Lung (tissue), 12 donors: ENCODE measurements around the gene LMO2. TPM values are rescaled to one million over a fixed set of nuclear protein-coding genes. Genes with fewer than 3 reads are reported as not detected.

Source experiments
- ATAC-seq: fragments of 200-7000 bp; cut with Tn5 transposase; one replicate; pipeline ENCODE4 v1.9.1; 2020; ENCODE audit warnings: moderate number of reproducible peaks; ENCODE audit not compliant: insufficient read depth, low FRiP score
- DNase-seq, 3 donors: peaks; one replicate each; pipeline ENCODE4 v3.0.0-alpha.2; 2013 to 2017
- H3K27ac ChIP-seq, 2 donors: one replicate each; pipeline ENCODE4 v1.5.1; 2013; ENCODE audit warnings: mild to moderate bottlenecking in 2 of 2, moderate library complexity in 2 of 2, control low read depth in 1 of 2, inconsistent platforms in 1 of 2, low read depth in 1 of 2, low read length in 1 of 2
- H3K27me3 ChIP-seq, 3 donors: one replicate each; pipeline ENCODE4 v1.5.1; 2013; ENCODE audit warnings: low read length in 2 of 3; ENCODE audit not compliant: control insufficient read depth in 3 of 3, insufficient read depth in 3 of 3
- H3K36me3 ChIP-seq, 4 donors: one replicate each; pipeline ENCODE4 v1.5.1; 2013; ENCODE audit warnings: low read length in 4 of 4, mild to moderate bottlenecking in 1 of 4, moderate library complexity in 1 of 4; ENCODE audit not compliant: control insufficient read depth in 4 of 4, insufficient read depth in 4 of 4
- H3K4me1 ChIP-seq, 5 donors: one replicate each; pipeline ENCODE4 v1.5.1; 2013; ENCODE audit warnings: low read length in 5 of 5, mild to moderate bottlenecking in 2 of 5, moderate library complexity in 1 of 5; ENCODE audit not compliant: control insufficient read depth in 5 of 5, insufficient read depth in 5 of 5
- H3K4me3 ChIP-seq: one replicate; pipeline ENCODE4 v1.5.1; 2013; ENCODE audit warnings: mild to moderate bottlenecking, control low read depth, moderate library complexity
- H3K9ac ChIP-seq, 2 donors: one replicate each; pipeline ENCODE4 v1.5.1; 2013; ENCODE audit warnings: low read length in 2 of 2, control low read depth in 1 of 2; ENCODE audit not compliant: insufficient read depth in 1 of 2
- H3K9me3 ChIP-seq, 4 donors: one replicate each; pipeline ENCODE4 v1.5.1; 2013; ENCODE audit warnings: low read length in 3 of 4, mild to moderate bottlenecking in 1 of 4, moderate library complexity in 1 of 4; ENCODE audit not compliant: control insufficient read depth in 4 of 4, insufficient read depth in 3 of 4
- WGBS, 2 donors: extraction: QIAGEN DNeasy Blood & Tissue Kit; methylation state at CpG; one replicate each; pipeline ENCODE4 v1.1.7; 2013; 5-methylcytosine and 5-hydroxymethylcytosine counted together
- polyA plus RNA-seq, 2 donors: library from polyadenylated mRNA; stranded (reverse); fragments of 200-250 nt; gene quantifications; one replicate each; pipeline ENCODE4 v1.2.1, GENCODE V29; 2013
- total RNA-seq, 2 donors: library from RNA; depleted of rRNA in 1 of 2; stranded (reverse); fragments of >200 nt in 1 of 2; gene quantifications; one replicate each; pipeline ENCODE4 v1.2.1, GENCODE V29; 2014 to 2021
- TF ChIP-seq, protein P1 (sequence below): IDR thresholded peaks from 2 replicates; pipeline ENCODE4 v1.5.1; 2012; ENCODE audit warnings: mild to moderate bottlenecking; ENCODE audit errors: control extremely low read depth, extremely low read depth
- donor health status: control.
- donor health status: control.
- donor health status: Bipolar disorder and iron deficiency.
- donor health status: healthy.
- donor health status: DM: yes; HTN: yes; CAD: no.

Gene LMO2
- total and polyA plus RNA-seq, 4 donors: 26.6 to 41.3 (median 32.4) TPM

GRCh38 chr11:33829430-33830141 lies 62.3 kb downstream of the LMO2 start:
- Histone ChIP-seq H3K9ac (peak overlapping the region in 1 of 2 donors; percentile 82), H3K4me3 (no peak overlapping the region), H3K27ac (no peak overlapping the region), H3K9me3 (no peaks in the 10 kb centered on the region), H3K4me1 (peaks cover 0 to 9% (median 3%) of the 10 kb centered on the region in 5 donors), H3K27me3 (peaks cover 0 to 18% (median 8%) of the 10 kb centered on the region in 3 donors), H3K36me3 (no peaks in the 10 kb centered on the region)
- DNase-seq (peak; percentile 83 to 90 (median 89)), ATAC-seq (peak; percentile 69)
- WGBS, 2 donors: 20 to 27% methylated on average over 10 of the region's 10 CpGs
- TF ChIP-seq, protein P1, sequence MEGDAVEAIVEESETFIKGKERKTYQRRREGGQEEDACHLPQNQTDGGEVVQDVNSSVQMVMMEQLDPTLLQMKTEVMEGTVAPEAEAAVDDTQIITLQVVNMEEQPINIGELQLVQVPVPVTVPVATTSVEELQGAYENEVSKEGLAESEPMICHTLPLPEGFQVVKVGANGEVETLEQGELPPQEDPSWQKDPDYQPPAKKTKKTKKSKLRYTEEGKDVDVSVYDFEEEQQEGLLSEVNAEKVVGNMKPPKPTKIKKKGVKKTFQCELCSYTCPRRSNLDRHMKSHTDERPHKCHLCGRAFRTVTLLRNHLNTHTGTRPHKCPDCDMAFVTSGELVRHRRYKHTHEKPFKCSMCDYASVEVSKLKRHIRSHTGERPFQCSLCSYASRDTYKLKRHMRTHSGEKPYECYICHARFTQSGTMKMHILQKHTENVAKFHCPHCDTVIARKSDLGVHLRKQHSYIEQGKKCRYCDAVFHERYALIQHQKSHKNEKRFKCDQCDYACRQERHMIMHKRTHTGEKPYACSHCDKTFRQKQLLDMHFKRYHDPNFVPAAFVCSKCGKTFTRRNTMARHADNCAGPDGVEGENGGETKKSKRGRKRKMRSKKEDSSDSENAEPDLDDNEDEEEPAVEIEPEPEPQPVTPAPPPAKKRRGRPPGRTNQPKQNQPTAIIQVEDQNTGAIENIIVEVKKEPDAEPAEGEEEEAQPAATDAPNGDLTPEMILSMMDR: peak; percentile 60

DNA sequence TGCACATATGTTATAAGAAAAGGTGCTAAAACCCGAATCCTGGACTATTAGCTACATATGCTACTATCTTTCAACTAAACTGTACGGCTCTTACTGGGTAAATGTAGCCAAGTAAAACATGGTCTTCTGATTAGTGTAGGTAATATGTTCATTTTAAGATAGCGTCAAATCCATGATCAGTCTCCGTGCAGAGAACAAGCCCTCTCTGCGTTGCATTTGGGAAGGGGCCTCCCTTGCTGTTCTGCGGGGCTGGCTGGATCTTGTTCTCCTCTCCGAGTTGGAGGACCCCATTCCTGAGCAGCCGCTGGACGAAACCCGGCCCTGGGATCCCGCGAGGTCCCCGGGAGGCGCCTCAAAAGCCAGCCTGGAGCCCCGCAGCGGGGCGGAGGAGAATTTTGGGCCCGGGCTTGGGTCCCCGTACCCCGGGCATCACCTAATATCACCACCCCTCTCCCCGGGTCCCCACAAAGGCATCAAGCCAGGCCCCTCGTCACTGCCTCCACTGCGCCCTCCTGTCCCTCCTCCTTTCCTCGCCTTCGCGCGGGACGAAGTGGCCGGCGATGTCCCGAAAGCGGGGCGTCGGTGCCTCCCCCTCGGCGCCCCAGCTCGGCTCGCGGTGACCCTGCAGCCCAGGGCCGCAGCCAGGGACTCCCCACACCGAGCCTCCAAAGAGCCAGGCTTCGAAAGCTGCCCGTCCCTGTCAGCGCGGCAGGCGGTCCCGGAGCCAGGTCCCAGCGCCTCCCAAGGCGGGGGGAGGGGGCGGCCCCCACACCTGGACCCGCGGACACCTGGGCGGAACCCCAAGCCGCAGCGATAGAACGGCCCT lies 63.1 kb downstream of the LMO2 start:
- peak; percentile 41 for ATAC-seq
- no peaks in the 10 kb centered on the region for H3K36me3 ChIP-seq
- TF ChIP-seq, protein P1: no peak
- no peak overlapping the region for H3K27ac ChIP-seq
- WGBS, 2 donors: 12 to 16% methylated on average over 42 to 56 of the region's 56 CpGs
- H3K9ac ChIP-seq: peak overlapping the region in 1 of 2 donors; percentile 82
- H3K27me3 ChIP-seq: peaks cover 0 to 18% (median 8%) of the 10 kb centered on the region in 3 donors
- no peak overlapping the region for H3K4me3 ChIP-seq
- H3K4me1 ChIP-seq: peaks cover 0 to 9% (median 3%) of the 10 kb centered on the region in 5 donors
- H3K9me3 ChIP-seq: no peaks in the 10 kb centered on the region
- DNase-seq: peak; percentile 22 to 32 (median 25)

- H3K4me3 ChIP-seq: no peak overlapping the region
- ATAC-seq (no peak), DNase-seq (no peak)
- H3K27ac ChIP-seq: no peak overlapping the region
- peaks cover 0 to 18% (median 4%) of the 10 kb centered on the region in 3 donors for H3K27me3 ChIP-seq
- TF ChIP-seq, protein P1: no peak
- no peaks in the 10 kb centered on the region for H3K9me3 ChIP-seq
- no peak overlapping the region for H3K9ac ChIP-seq
- H3K36me3 ChIP-seq: no peaks in the 10 kb centered on the region
- H3K4me1 ChIP-seq: peaks cover 0 to 9% (median 3%) of the 10 kb centered on the region in 5 donors
- WGBS, 2 donors: 88% methylated on average over 4 of the region's 4 CpGs
These were observed 64.7 kb downstream of the LMO2 start for GRCh38 chr11:33827206-33827605.
